HepG2 (cell line): Measurements from ENCODE around the gene ARL5A. TPM values are rescaled to one million over a fixed set of nuclear protein-coding genes. Genes with fewer than 3 reads are reported as not detected.
A peak's percentile ranks its signal among the peaks of the same experiment; 100 is the strongest.

Experiments used
- ATAC-seq: fragments of 200-7000 bp; cut with Tn5 transposase; 3 replicates; pipeline ENCODE4 v1.9.1; 2020; ENCODE audit warnings: mild to moderate bottlenecking, moderate library complexity
- BruUV-seq: library from RNA; stranded (reverse); fragments of 400-500 nt; replicated peaks from 2 replicates; lab custom pipeline; 2021; lab: Mats Ljungman, UMichigan
- CTCF ChIA-PET: fragments of 300-600 bp; formaldehyde crosslinking; extraction: SDS; loops from one replicate; lab custom pipeline; 2021; ENCODE audit warnings: low total read pairs, inconsistent platforms, low intra/inter-chr PET ratio; lab: Yijun Ruan, JAX
- POLR2A ChIA-PET: fragments of 350-600 bp; sonication (Branson Sonifier 250); formaldehyde crosslinking; loops from one replicate; lab custom pipeline; 2020; ENCODE audit warnings: antibody characterized with exemption, inconsistent platforms; lab: Yijun Ruan, JAX
- DNase-seq: peaks from one replicate; pipeline ENCODE4 v3.0.0-alpha.2; 2015; ENCODE audit warnings: low spot score
- FAIRE-seq: peaks from 3 replicates; lab custom pipeline; 2011; peaks lifted over from hg19 to GRCh38; lab: Jason Lieb, UNC
- H2AFZ ChIP-seq: one replicate; pipeline ENCODE4 v1.6.1; 2011; ENCODE audit warnings: low read length, inconsistent platforms
- H3K27ac ChIP-seq: fragments of 300-600 bp; 3 replicates; pipeline ENCODE4 v1.8.0; 2011; ENCODE audit warnings: mixed run types, mild to moderate bottlenecking, mixed read lengths, low read length, inconsistent platforms; ENCODE audit not compliant: insufficient read depth; ENCODE audit errors: extremely low read length
- H3K27me3 ChIP-seq, 2 experiments: fragments of 200-600 bp in 1 of 2; 2 replicates in 1 of 2; 3 replicates in 1 of 2; pipeline versions ENCODE4 v1.6.0 to v1.8.0; 2011; ENCODE audit warnings: low read length in 2 of 2, mild to moderate bottlenecking in 2 of 2, moderate library complexity in 2 of 2, inconsistent platforms in 1 of 2; ENCODE audit not compliant: insufficient read depth in 2 of 2, control insufficient read depth in 1 of 2
- H3K36me3 ChIP-seq, 2 experiments: fragments of 200-600 bp in 1 of 2; replicated peaks in 1 of 2; 2 replicates in 1 of 2; 3 replicates in 1 of 2; pipeline versions ENCODE4 v1.5.1 to v1.8.0; 2011; ENCODE audit warnings: low read length in 2 of 2, inconsistent platforms in 1 of 2; ENCODE audit not compliant: insufficient read depth in 2 of 2, control insufficient read depth in 1 of 2
- H3K4me1 ChIP-seq: 2 replicates; pipeline ENCODE4 v1.5.1; 2012; ENCODE audit warnings: low read length, inconsistent platforms; ENCODE audit not compliant: insufficient read depth
- H3K4me2 ChIP-seq: 2 replicates; pipeline ENCODE4 v1.6.0; 2011; ENCODE audit warnings: low read depth, low read length, inconsistent platforms
- H3K4me3 ChIP-seq, 3 experiments: fragments of 200-600 bp in 1 of 3; sonication (generic), shearing (Covaris generic) in 1 of 3; replicated peaks in 1 of 3; 2 replicates each; pipeline ENCODE4 v1.5.1; 2011 to 2016; ENCODE audit warnings: low read length in 3 of 3, inconsistent platforms in 2 of 3, low read depth in 2 of 3, mild to moderate bottlenecking in 2 of 3, control low read depth in 1 of 3, mixed read lengths in 1 of 3; ENCODE audit not compliant: insufficient read depth in 1 of 3
- H3K79me2 ChIP-seq: one replicate; pipeline ENCODE4 v1.6.1; 2011; ENCODE audit warnings: low read length, inconsistent platforms; ENCODE audit not compliant: insufficient read depth
- H3K9ac ChIP-seq: 2 replicates; pipeline ENCODE4 v1.6.0; 2011; ENCODE audit warnings: mild to moderate bottlenecking, low read depth, low read length, inconsistent platforms; ENCODE audit not compliant: insufficient read depth
- H3K9me3 ChIP-seq: 2 replicates; pipeline ENCODE4 v1.5.1; 2012; ENCODE audit warnings: mild to moderate bottlenecking, low read length
- H4K20me1 ChIP-seq: 2 replicates; pipeline ENCODE4 v1.6.0; 2011; ENCODE audit warnings: inconsistent platforms, mild to moderate bottlenecking, low read length, moderate library complexity; ENCODE audit not compliant: insufficient read depth
- PHF8 ChIP-seq: sonication (generic); formaldehyde crosslinking; IDR thresholded peaks from 2 replicates; pipeline ENCODE4 v1.5.0; 2020; ENCODE audit warnings: missing genetic modification reagents
- ZNF441 ChIP-seq: sonication (generic); formaldehyde crosslinking; IDR thresholded peaks from 2 replicates; pipeline ENCODE4 v1.7.0; 2021; ENCODE audit warnings: missing genetic modification reagents, borderline replicate concordance
- ZNF552 ChIP-seq: sonication (generic); formaldehyde crosslinking; IDR thresholded peaks from 2 replicates; pipeline ENCODE4 v1.9.0; 2022; ENCODE audit warnings: missing genetic modification reagents, mild to moderate bottlenecking, borderline replicate concordance
- ZNF569 ChIP-seq: sonication (generic); formaldehyde crosslinking; IDR thresholded peaks from 2 replicates; pipeline ENCODE4 v1.5.0; 2020; ENCODE audit warnings: mild to moderate bottlenecking, missing genetic modification reagents, moderate library complexity, borderline replicate concordance
- ZNF572 ChIP-seq: sonication (generic); formaldehyde crosslinking; IDR thresholded peaks from 2 replicates; pipeline ENCODE4 v1.5.1; 2020; ENCODE audit warnings: mild to moderate bottlenecking, missing genetic modification reagents
- WGBS: methylation state at CpG from one replicate; pipeline ENCODE4 v1.1.6; 2017; ENCODE audit warnings: low lambda C conversion rate; 5-methylcytosine and 5-hydroxymethylcytosine counted together
- in situ Hi-C: cut with HindIII; loops from 2 replicates; pipeline ENCODE4 v1.10.0; 2017; ENCODE audit warnings: low pct_unique_long_range_greater_than_20kb; ENCODE audit not compliant: extremely low pct_ligation_motif_present
- intact Hi-C: fragments of 100-400 bp; cut with micrococcal nuclease; formaldehyde crosslinking; loops from one replicate; pipeline ENCODE4 v1.10.0; 2022; ENCODE audit not compliant: unreplicated experiment
- polyA plus RNA-seq, 8 experiments: library from polyadenylated mRNA; depleted of rRNA in 3 of 8; stranded (reverse) in 7 of 8; unstranded in 1 of 8; fragments of >200 nt; fragmentation: Illumina TruSeq in 4 of 8; extraction: Trizol in 4 of 8; gene quantifications; 2 replicates each; pipeline versions ENCODE4 v1.2.1 to v1.2.3, GENCODE V29; 2011 to 2016; ENCODE audit warnings: low read depth in 4 of 8, missing spikeins in 1 of 8, mixed read lengths in 1 of 8; ENCODE audit not compliant: insufficient read depth in 1 of 8
- total RNA-seq, 5 experiments: library from RNA; depleted of rRNA; stranded (reverse); fragments of >200 nt; fragmentation: Illumina TruSeq; extraction: Trizol; gene quantifications; 2 replicates each; pipeline ENCODE4 v1.2.3, GENCODE V29; 2016; ENCODE audit warnings: low read depth in 1 of 5
- TF ChIP-seq, protein P1 (sequence below), 2 experiments: sonication (generic) in 1 of 2; formaldehyde crosslinking in 1 of 2; IDR thresholded peaks; 2 replicates each; pipeline versions ENCODE4 v1.6.1 to v1.9.0; 2014 to 2022; ENCODE audit warnings: antibody characterized with exemption in 1 of 2, borderline replicate concordance in 1 of 2, inconsistent platforms in 1 of 2, low read depth in 1 of 2, missing genetic modification reagents in 1 of 2

ARL5A gene
- total and polyA plus RNA-seq, 2 of the 13 experiments (the other 11 are each of a cell fraction or from before 2014, with no cell fraction given): 47.5 to 149 TPM

DNA sequence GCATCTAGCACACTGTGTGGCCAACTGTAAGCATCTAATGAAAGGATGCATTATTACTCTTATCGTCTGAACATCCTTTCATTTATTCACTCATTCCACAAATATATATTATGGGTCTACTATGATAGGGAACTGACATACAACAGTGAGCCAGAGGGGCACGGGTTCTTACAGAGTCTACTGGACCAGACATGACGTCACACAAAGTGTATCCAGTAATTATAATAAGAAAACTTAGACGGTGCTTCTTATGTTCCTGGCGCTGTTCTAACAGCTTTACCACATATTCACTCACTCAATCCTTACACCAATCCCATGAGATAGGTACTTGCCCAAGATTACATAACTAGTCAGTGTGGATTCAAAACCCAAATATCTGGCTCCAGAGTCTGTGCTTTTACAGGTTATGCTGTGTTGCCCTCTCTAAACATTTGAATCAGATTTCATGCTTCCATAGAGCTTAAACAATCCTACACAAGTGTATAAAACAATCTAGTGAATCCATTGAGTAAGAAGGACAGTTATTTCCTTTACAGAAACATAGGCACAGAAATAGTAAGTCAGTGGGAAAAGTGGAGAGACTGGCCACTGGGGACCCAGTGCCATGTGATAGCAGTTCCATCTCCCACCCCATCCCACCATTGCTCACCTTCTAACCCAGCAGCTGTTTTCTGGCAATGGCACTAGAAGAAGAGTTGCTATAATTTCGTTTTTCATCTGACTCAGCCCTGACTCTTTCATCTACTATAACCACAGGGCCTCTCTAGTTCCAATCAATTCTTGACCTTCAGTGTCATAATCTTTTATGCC, 24.2 kb upstream of the ARL5A start (continued):
- 0 out of 2 replicates have a peak, but pooled peaks have one; percentile 19 for TF ChIP-seq ZNF441 (CRISPR knock-in tag)

DNA sequence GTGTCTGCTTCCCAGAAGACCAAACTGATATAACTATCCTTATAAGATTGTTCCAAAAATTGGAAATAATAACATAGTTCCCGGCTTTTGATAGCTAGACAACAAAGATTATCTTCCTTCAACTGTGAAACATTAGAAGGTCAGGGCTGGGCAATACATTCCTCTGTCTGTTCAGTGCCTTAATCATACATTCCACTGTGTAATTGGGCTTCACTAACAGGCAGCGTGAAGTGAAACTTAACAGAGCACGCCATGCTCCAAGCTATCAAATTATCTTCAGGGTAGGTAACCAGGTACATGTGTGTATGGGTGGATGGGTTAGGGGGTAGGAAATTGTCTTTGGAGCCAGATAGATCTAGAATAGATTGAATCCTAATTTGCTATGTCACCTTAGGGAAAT, 23.5 kb upstream of the ARL5A start:
- CTCF ChIA-PET: no interaction called here

GRCh38 chr2:151849413-151850010, 21.3 kb upstream of the ARL5A start:
- peak; percentile 90 for ATAC-seq
- H3K4me1 ChIP-seq: peaks cover 64% of the 10 kb centered on the region
- CTCF ChIA-PET: no interaction called here
- no peaks in the 10 kb centered on the region for H3K79me2 ChIP-seq
- H3K4me3 ChIP-seq: peak overlapping the region in 1 of 3 experiments; percentile 35; a peak in 1 of 6 replicates
- intact Hi-C loops (no loop called here), in situ Hi-C loops (no loop called here)
- 19% methylated on average over 4 of the region's 4 CpGs for WGBS
- H3K4me2 ChIP-seq: peak overlapping the region; percentile 68
- peak overlapping the region; percentile 18; the same call in 1 of the 2 replicates for H3K9ac ChIP-seq
- peak; percentile 60 for FAIRE-seq
- no peaks in the 10 kb centered on the region; the same call in 1 of the 2 replicates for H4K20me1 ChIP-seq
- BruUV-seq: no TSS peak
- POLR2A ChIA-PET: interaction anchor here (0.8 to 2.6 kb wide), 3 partner anchors 21 to 146 kb away, joined by 3 to 41 read pairs (median 3); partner anchors contain the start of gene ARL5A
- no peaks in the 10 kb centered on the region for H3K9me3 ChIP-seq
- H3K36me3 ChIP-seq: no peaks in the 10 kb centered on the region; a peak in 1 of 5 replicates
- no peaks in the 10 kb centered on the region for H3K27me3 ChIP-seq
- peak overlapping the region; percentile 39 for H3K27ac ChIP-seq
- peak; percentile 78 for DNase-seq
- no peak overlapping the region for H2AFZ ChIP-seq
- TF ChIP-seq PHF8 (CRISPR knock-in tag) (no peak), ZNF552 (no peak), ZNF572 (no peak)
- TF ChIP-seq, protein P1, sequence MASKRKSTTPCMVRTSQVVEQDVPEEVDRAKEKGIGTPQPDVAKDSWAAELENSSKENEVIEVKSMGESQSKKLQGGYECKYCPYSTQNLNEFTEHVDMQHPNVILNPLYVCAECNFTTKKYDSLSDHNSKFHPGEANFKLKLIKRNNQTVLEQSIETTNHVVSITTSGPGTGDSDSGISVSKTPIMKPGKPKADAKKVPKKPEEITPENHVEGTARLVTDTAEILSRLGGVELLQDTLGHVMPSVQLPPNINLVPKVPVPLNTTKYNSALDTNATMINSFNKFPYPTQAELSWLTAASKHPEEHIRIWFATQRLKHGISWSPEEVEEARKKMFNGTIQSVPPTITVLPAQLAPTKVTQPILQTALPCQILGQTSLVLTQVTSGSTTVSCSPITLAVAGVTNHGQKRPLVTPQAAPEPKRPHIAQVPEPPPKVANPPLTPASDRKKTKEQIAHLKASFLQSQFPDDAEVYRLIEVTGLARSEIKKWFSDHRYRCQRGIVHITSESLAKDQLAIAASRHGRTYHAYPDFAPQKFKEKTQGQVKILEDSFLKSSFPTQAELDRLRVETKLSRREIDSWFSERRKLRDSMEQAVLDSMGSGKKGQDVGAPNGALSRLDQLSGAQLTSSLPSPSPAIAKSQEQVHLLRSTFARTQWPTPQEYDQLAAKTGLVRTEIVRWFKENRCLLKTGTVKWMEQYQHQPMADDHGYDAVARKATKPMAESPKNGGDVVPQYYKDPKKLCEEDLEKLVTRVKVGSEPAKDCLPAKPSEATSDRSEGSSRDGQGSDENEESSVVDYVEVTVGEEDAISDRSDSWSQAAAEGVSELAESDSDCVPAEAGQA (IDR thresholded peaks at IDR 0.05; ENCODE audit: low read depth): no peak
- TF ChIP-seq, protein P1 (CRISPR knock-in tag; IDR thresholded peaks at IDR 0.05; ENCODE audit: borderline replicate concordance): no peak

More for the DNA sequence above, 23.5 kb upstream of the ARL5A start:
- BruUV-seq: no TSS peak
- POLR2A ChIA-PET: interaction anchor here (1.1 to 1.8 kb wide), 2 partner anchors 24 to 144 kb away, joined by 3 to 7 read pairs; partner anchors contain the start of gene ARL5A
- no peaks in the 10 kb centered on the region for H3K36me3 ChIP-seq
- H3K27me3 ChIP-seq: no peaks in the 10 kb centered on the region
- no peak overlapping the region for H3K9ac ChIP-seq
- H3K9me3 ChIP-seq: no peaks in the 10 kb centered on the region
- TF ChIP-seq ZNF569 (CRISPR knock-in tag): no peak
- in situ Hi-C loops: no loop called here
- 92% methylated on average over 3 of the region's 3 CpGs for WGBS
- intact Hi-C loops: no loop called here
- no peak overlapping the region for H3K27ac ChIP-seq
- no peak overlapping the region for H2AFZ ChIP-seq
- no peaks in the 10 kb centered on the region for H3K79me2 ChIP-seq
- H4K20me1 ChIP-seq: no peaks in the 10 kb centered on the region; the same call in 1 of the 2 replicates
- peaks cover 54% of the 10 kb centered on the region for H3K4me1 ChIP-seq
- ATAC-seq (no peak), DNase-seq (peak; percentile 44), FAIRE-seq (no peak)
- no peak overlapping the region for H3K4me3 ChIP-seq
- H3K4me2 ChIP-seq: no peak overlapping the region
